ENCODE results near the gene AMIGO1.

GRCh38 chr1:109539676-109540075 is 30.1 kb upstream of the AMIGO1 start, which contains the start of gene GPR61:
- TF ChIP-seq CTCF (IDR thresholded peaks at IDR 0.05) (no peak), POLR2A (IDR thresholded peaks at IDR 0.05) (no peak)

Data from esophagus squamous epithelium (tissue), 4 donors.